GM12865 (cell line): ENCODE measurements around the gene ANKRD27.
A peak's percentile ranks its signal among the peaks of the same experiment; 100 is the strongest.

ENCODE experiments used
- DNase-seq: peaks from one replicate; pipeline ENCODE4 v3.0.0; 2010; ENCODE audit warnings: low read depth
- H3K4me3 ChIP-seq: 2 replicates; pipeline ENCODE4 v1.5.1; 2011; ENCODE audit warnings: mild to moderate bottlenecking, low read depth, low read length, control low read depth
- TF ChIP-seq, protein P1 (sequence below): IDR thresholded peaks from 2 replicates; pipeline ENCODE4 v1.5.1; 2011; ENCODE audit warnings: low read length, control low read depth, low read depth, inconsistent platforms; ENCODE audit not compliant: insufficient read depth; ENCODE audit errors: missing control alignments

Gene ANKRD27

DNA sequence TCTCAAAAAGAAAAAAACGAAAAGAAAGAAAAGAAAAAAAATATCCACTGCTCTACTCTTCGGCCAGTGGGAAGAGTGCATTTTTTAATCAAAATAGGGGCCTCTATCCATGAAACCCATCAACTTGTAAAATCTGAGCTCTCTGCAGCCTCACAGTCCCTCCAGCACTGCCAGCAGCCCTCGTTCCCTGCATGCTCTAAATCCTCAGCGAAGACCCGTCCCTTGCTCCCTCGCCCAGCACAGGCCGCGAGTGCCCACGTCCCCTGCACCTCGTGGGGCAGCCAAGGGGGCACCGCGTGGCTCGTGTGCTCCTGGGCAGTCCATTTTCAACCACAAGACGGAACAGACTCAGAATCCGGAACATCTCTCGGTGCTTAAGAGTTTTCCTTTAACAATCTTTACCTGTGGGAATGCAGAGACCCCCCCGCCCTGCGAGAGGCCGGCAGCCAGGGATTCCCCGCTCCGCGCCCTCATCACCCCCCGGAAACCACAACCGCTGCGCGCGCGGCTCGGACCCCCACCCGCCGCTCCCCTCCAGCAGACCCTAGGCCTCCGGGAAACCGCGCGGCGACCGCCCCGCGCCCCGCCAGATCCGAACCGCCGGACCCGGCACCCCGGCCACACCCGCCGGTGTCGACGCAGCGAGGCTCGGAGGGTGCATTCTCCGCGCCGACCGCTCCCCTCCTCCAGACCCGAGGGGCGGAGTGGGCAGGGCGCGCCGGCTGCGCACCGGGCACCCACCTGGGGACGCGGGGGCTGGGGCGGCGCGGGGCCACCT, 638 bp downstream of the ANKRD27 start:
- DNase-seq, result no peak
- H3K4me3 ChIP-seq, result peak overlapping the region; percentile 73
- TF ChIP-seq, protein P1, sequence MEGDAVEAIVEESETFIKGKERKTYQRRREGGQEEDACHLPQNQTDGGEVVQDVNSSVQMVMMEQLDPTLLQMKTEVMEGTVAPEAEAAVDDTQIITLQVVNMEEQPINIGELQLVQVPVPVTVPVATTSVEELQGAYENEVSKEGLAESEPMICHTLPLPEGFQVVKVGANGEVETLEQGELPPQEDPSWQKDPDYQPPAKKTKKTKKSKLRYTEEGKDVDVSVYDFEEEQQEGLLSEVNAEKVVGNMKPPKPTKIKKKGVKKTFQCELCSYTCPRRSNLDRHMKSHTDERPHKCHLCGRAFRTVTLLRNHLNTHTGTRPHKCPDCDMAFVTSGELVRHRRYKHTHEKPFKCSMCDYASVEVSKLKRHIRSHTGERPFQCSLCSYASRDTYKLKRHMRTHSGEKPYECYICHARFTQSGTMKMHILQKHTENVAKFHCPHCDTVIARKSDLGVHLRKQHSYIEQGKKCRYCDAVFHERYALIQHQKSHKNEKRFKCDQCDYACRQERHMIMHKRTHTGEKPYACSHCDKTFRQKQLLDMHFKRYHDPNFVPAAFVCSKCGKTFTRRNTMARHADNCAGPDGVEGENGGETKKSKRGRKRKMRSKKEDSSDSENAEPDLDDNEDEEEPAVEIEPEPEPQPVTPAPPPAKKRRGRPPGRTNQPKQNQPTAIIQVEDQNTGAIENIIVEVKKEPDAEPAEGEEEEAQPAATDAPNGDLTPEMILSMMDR, result no peak

DNA sequence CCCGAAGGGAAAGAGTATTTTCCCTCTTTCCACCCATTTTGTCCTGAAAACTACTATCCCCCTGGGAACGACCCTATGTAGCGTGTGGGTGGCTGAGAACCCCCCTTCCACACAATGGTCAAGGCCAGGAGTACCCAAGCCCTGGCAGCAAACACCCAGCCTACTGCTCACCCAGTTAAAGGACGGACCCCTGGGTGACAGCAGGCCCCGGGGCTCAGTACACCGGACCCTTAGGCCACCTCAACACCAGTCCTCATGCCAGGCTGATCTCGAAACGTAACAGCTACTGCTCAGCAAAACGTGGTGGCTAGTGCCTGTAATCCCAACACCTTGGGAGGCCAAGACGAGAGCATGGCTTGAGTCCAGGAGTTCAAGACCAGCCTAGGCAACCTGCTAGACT, 1.4 kb downstream of the ANKRD27 start:
- peak overlapping the region; percentile 73 for H3K4me3 ChIP-seq
- TF ChIP-seq, protein P1, result no peak

DNA sequence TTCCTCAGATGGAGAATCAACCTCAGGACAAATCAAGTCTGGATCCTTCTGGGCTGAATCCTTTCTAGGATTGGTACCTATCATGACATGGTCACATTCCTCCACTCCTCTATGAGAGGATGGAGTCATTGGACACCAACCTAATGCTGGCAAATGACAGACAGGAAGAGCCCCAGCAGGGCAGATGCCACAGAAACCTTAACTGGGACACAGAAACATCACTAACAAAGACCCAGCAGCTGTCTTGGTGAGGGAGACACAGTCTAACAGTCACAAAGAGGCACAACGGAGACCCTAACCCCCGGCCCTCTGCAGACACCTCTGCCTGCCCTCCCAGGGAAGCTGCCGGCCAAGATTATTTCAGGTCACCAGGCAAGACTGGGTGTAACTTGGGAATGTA, 2.1 kb downstream of the ANKRD27 start:
- DNase-seq, result no peak
- no peak overlapping the region for H3K4me3 ChIP-seq
- TF ChIP-seq, protein P1, result no peak

More for the DNA sequence above, 1.4 kb downstream of the ANKRD27 start:
- DNase-seq, result no peak

DNA sequence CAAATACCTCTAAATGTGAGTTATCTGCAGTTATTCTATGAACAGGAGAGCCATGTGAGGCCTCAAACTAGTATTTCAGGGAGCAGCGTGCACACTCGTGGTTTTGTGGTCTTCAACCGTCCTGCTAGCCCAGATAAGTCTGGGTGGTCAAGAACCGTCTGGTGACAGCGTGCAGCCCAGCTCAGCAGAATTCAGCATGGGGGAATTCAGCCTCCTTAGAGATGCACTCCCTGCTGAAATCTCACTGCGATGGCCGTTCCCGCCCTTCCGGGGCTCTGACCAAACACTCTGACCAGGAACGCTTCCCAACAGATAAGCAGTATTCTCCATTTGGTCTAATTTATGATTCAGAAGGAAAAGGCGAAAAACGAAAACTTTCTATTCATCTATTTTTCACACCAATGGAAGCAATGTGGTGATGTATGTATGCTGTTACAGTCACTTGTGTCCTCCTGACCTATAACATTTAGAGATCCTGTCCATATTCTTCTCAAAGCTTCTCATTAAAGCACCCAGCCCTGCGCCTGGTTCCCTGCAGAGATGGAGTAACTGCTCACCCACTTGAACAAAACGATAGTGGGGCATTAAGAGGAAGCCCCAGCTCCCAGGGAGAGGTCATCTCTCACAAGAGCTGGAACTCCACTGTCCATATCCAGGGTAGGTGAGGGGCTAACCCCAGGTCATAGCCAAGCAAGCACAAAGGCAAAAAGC, 2.9 kb downstream of the ANKRD27 start:
- TF ChIP-seq, protein P1, result no peak
- no peak for DNase-seq
- no peak overlapping the region for H3K4me3 ChIP-seq

DNA sequence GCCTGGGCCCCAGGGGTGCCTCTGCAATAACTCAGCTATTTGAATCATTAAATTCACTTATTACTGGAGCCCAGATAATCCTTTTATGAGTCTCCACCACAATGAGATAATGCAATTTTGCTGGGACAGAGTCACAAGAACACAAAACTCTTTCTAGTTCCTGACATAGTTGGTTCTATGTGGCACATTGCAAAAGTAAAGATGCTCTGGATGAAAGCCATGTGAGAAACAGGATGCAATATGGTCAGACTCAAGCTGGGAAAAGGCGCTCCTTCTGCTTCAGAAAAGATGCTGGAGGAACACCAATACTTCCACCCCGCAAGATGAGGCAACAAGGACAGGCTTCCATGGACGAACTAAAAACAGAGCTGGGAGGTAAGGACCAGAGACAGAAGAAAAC, 5.7 kb downstream of the ANKRD27 start:
- no peak overlapping the region for H3K4me3 ChIP-seq
- no peak for DNase-seq
- TF ChIP-seq, protein P1, result no peak

DNA sequence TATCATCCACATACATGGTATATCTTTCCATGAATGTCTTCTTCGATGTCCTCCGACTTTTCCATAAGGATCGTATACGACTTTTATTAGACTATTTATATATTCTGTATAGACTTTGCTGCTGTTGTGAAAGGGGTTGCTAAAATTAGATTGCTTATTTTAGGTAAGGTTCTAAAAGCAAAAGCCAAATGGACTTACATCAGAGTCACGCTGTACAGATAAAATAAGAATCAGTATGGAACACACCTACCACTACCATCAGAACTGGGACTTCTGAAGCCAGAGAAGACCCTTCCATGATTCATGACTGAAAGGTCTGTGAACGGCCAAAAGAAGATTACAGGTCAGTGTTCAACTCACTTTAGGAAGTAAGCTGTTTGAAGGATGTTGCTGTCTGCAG, 8.9 kb downstream of the ANKRD27 start:
- DNase-seq, result no peak
- H3K4me3 ChIP-seq, result no peak overlapping the region
- TF ChIP-seq, protein P1, result no peak
